Loucy (cell line): ENCODE measurements around the gene RICTOR.

Experiments
- H2AFZ ChIP-seq: fragments of 200-600 bp; sonication (generic); 2 replicates; pipeline ENCODE4 v1.6.0; 2016; ENCODE audit warnings: antibody characterized with exemption, mild to moderate bottlenecking, low read length, moderate library complexity
- H3F3A ChIP-seq: fragments of 200-600 bp; 2 replicates; pipeline ENCODE4 v1.6.0; 2016; ENCODE audit warnings: antibody characterized with exemption, low read depth, mild to moderate bottlenecking
- H3K27me3 ChIP-seq: fragments of 200-600 bp; sonication (generic); 2 replicates; pipeline ENCODE4 v1.6.1; 2014; ENCODE audit warnings: low read length, mild to moderate bottlenecking; ENCODE audit not compliant: insufficient read depth, poor library complexity, severe bottlenecking
- H3K36me3 ChIP-seq: fragments of 200-600 bp; sonication (generic); 2 replicates; pipeline ENCODE4 v1.6.1; 2016; ENCODE audit warnings: low read length; ENCODE audit not compliant: insufficient read depth
- H3K4me1 ChIP-seq: fragments of 200-600 bp; sonication (generic); 2 replicates; pipeline ENCODE4 v1.5.1; 2014; ENCODE audit warnings: low read length, mild to moderate bottlenecking; ENCODE audit not compliant: insufficient read depth, poor library complexity, severe bottlenecking
- H3K4me2 ChIP-seq: fragments of 200-600 bp; sonication (generic); 2 replicates; pipeline ENCODE4 v1.6.0; 2014; ENCODE audit warnings: antibody characterized with exemption, low read length, low read depth, mild to moderate bottlenecking; ENCODE audit not compliant: poor library complexity, severe bottlenecking
- H3K4me3 ChIP-seq: fragments of 200-600 bp; sonication (generic); 2 replicates; pipeline ENCODE4 v1.5.1; 2014; ENCODE audit warnings: low read length, mild to moderate bottlenecking, mixed read lengths; ENCODE audit not compliant: poor library complexity, severe bottlenecking
- H3K79me2 ChIP-seq: fragments of 200-600 bp; sonication (generic); 2 replicates; pipeline ENCODE4 v1.6.1; 2014; ENCODE audit warnings: low read length; ENCODE audit not compliant: insufficient read depth
- H3K9ac ChIP-seq: fragments of 200-600 bp; sonication (generic); 2 replicates; pipeline ENCODE4 v1.6.0; 2014; ENCODE audit warnings: mild to moderate bottlenecking, low read depth, low read length, moderate library complexity; ENCODE audit not compliant: poor library complexity, severe bottlenecking
- H3K9me2 ChIP-seq: fragments of 200-600 bp; sonication (generic); replicated peaks from 2 replicates; pipeline ENCODE4 v1.6.1; 2016; ENCODE audit warnings: low read depth, low read length, mixed read lengths
- H3K9me3 ChIP-seq: fragments of 200-600 bp; sonication (generic); 2 replicates; pipeline ENCODE4 v1.6.1; 2014; ENCODE audit warnings: mild to moderate bottlenecking, antibody characterized with exemption, low read length, low read depth; ENCODE audit not compliant: insufficient read depth
- H4K20me1 ChIP-seq: fragments of 200-600 bp; sonication (generic); 2 replicates; pipeline ENCODE4 v1.6.0; 2014; ENCODE audit warnings: antibody characterized with exemption, low read length, mild to moderate bottlenecking; ENCODE audit not compliant: insufficient read depth, poor library complexity, severe bottlenecking
- CTCF ChIP-seq: fragments of 200-600 bp; sonication (generic); conservative IDR thresholded peaks from 2 replicates; pipeline ENCODE4 v1.5.1; 2014; ENCODE audit warnings: mild to moderate bottlenecking, antibody characterized with exemption, low read length
- EZH2phosphoT487 ChIP-seq: fragments of 200-600 bp; IDR thresholded peaks from 2 replicates; pipeline ENCODE4 v1.6.1; 2018; ENCODE audit warnings: antibody characterized with exemption, mild to moderate bottlenecking, moderate library complexity, borderline replicate concordance

The RICTOR gene

GRCh38 chr5:38905516-38905915, 168.7 kb downstream of the RICTOR start:
- H3K4me2 ChIP-seq = no peak overlapping the region
- no peak overlapping the region for H3K4me3 ChIP-seq
- no peaks in the 10 kb centered on the region for H4K20me1 ChIP-seq
- no peaks in the 10 kb centered on the region for H3K36me3 ChIP-seq
- no peaks in the 10 kb centered on the region for H3K79me2 ChIP-seq
- no peaks in the 10 kb centered on the region for H3K9me3 ChIP-seq
- H2AFZ ChIP-seq = no peak overlapping the region
- no peaks in the 10 kb centered on the region for H3K27me3 ChIP-seq
- no peaks in the 10 kb centered on the region for H3K9me2 ChIP-seq
- no peaks in the 10 kb centered on the region for H3K4me1 ChIP-seq
- no peak overlapping the region for H3K9ac ChIP-seq
- H3F3A ChIP-seq = no peaks in the 10 kb centered on the region
- no peak for TF ChIP-seq EZH2phosphoT487
- no peak for TF ChIP-seq CTCF

- TF ChIP-seq EZH2phosphoT487 (no peak), CTCF (no peak)
- Histone ChIP-seq H3K4me1 (no peaks in the 10 kb centered on the region), H3K4me3 (no peak overlapping the region), H3K79me2 (no peaks in the 10 kb centered on the region), H4K20me1 (no peaks in the 10 kb centered on the region), H3K4me2 (no peak overlapping the region), H3K9me2 (no peaks in the 10 kb centered on the region), H3K36me3 (no peaks in the 10 kb centered on the region), H3K27me3 (no peaks in the 10 kb centered on the region), H2AFZ (no peak overlapping the region), H3K9me3 (no peaks in the 10 kb centered on the region), H3K9ac (no peak overlapping the region), H3F3A (no peaks in the 10 kb centered on the region)
Observed at GRCh38 chr5:38899936-38900335, 174.3 kb downstream of the RICTOR start.

GRCh38 chr5:38896760-38897159, 177.4 kb downstream of the RICTOR start:
- H3K9me3 ChIP-seq = no peaks in the 10 kb centered on the region
- no peak overlapping the region for H2AFZ ChIP-seq
- no peaks in the 10 kb centered on the region for H3K36me3 ChIP-seq
- no peak overlapping the region for H3K4me2 ChIP-seq
- H3K4me3 ChIP-seq = no peak overlapping the region
- no peak overlapping the region for H3K9ac ChIP-seq
- H3K27me3 ChIP-seq = no peaks in the 10 kb centered on the region
- no peaks in the 10 kb centered on the region for H4K20me1 ChIP-seq
- H3K4me1 ChIP-seq = no peaks in the 10 kb centered on the region
- H3F3A ChIP-seq = no peaks in the 10 kb centered on the region
- H3K79me2 ChIP-seq = no peaks in the 10 kb centered on the region
- H3K9me2 ChIP-seq = no peaks in the 10 kb centered on the region
- no peak for TF ChIP-seq CTCF
- no peak for TF ChIP-seq EZH2phosphoT487
